NB4 (cell line): Measurements from ENCODE around the gene MYADM.
A peak's percentile ranks its signal among the peaks of the same experiment; 100 is the strongest.
"Not testable (repeated sequence)": the region's sequence is repeated elsewhere in the genome, so short reads cannot be mapped to it uniquely, and the experiment has no call there.

Experiments used
- DNase-seq: peaks from one replicate; pipeline ENCODE4 v3.0.0; 2010; ENCODE audit warnings: low read depth
- H3K4me3 ChIP-seq: one replicate; pipeline ENCODE4 v1.5.1; 2011; ENCODE audit warnings: mild to moderate bottlenecking, low read depth, low read length, moderate library complexity
- CTCF ChIP-seq: IDR thresholded peaks from one replicate; pipeline ENCODE4 v1.5.1; 2012; ENCODE audit warnings: low read depth, low read length
- MAX ChIP-seq: IDR thresholded peaks from 2 replicates; pipeline ENCODE4 v1.6.1; 2011; ENCODE audit warnings: low read depth, low read length
- MYC ChIP-seq: IDR thresholded peaks from 2 replicates; pipeline ENCODE4 v1.6.1; 2011; ENCODE audit warnings: low read depth, low read length
- POLR2A ChIP-seq: IDR thresholded peaks from 2 replicates; pipeline ENCODE4 v1.6.1; 2011; ENCODE audit warnings: mild to moderate bottlenecking; ENCODE audit not compliant: insufficient read length; ENCODE audit errors: extremely low read depth

MYADM gene

GRCh38 chr19:53866865-53867224 is 838 bp upstream of the MYADM start:
- no peak for DNase-seq
- H3K4me3 ChIP-seq: no peak overlapping the region
- TF ChIP-seq POLR2A (no peak), CTCF (no peak), MAX (no peak), MYC (no peak)

GRCh38 chr19:53868091-53868891 is 608 bp downstream of the MYADM start:
- peak overlapping the region; percentile 74 for H3K4me3 ChIP-seq
- peak; percentile 53 for DNase-seq
- TF ChIP-seq MYC (no peak), MAX (no peak), CTCF (no peak), POLR2A (no peak)

- peak; percentile 86; the same call in 1 of the 2 replicates for TF ChIP-seq MYC
- peak; percentile 30; the same call in 1 of the 2 replicates for TF ChIP-seq MAX
- TF ChIP-seq CTCF: no peak
- TF ChIP-seq POLR2A: peak; percentile 11
- peak; percentile 95 for DNase-seq
- H3K4me3 ChIP-seq: peak overlapping the region; percentile 74
These were observed 1.5 kb downstream of the MYADM start for GRCh38 chr19:53868892-53869804.

GRCh38 chr19:53869805-53870484 is 2.3 kb downstream of the MYADM start:
- not testable (repeated sequence) for DNase-seq
- H3K4me3 ChIP-seq: peak overlapping the region; percentile 74

GRCh38 chr19:53870485-53870844 is 2.8 kb downstream of the MYADM start:
- peak; percentile 92 for DNase-seq
- peak overlapping the region; percentile 74 for H3K4me3 ChIP-seq
- peak; percentile 61 for TF ChIP-seq POLR2A
- TF ChIP-seq CTCF: no peak
- 0 out of 2 replicates have a peak, but pooled peaks have one; percentile 6 for TF ChIP-seq MYC
- TF ChIP-seq MAX: no peak
